Measurements from ENCODE around the gene KDM5C.
"Not testable (repeated sequence)": the region's sequence is repeated elsewhere in the genome, so short reads cannot be mapped to it uniquely, and the experiment has no call there.

KDM5C gene

GRCh38 chrX:53186351-53186750 lies 38.7 kb downstream of the KDM5C start:
- DNase-seq (ENCODE audit: low read depth): no peak

DNA sequence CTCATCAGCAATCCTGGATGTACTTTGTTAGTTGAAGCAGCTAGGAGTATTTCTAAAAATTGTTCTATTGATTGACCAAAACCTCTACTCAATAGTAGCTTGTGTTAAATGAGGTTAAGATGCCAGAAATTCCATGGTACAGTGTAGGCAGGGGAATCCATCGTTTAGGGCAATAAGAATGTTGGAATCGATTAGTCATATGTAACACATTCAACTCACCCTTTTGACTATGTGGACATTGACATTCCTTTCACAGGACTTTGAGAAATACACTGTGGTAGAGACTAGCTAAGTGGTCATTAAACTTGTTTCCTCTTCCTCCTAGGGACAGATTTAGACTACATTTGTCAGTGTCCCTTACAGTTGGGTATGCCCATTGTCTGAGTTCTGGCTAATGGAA lies 40.2 kb downstream of the KDM5C start:
- no peak overlapping the region for H3K4me3 ChIP-seq (ENCODE audit: low read depth, low read length)
- DNase-seq (ENCODE audit: low read depth): no peak
- in situ Hi-C loops (cut with HindIII; ENCODE audit: low sequenced_read_pairs): no loop called here
- TF ChIP-seq, protein P1, sequence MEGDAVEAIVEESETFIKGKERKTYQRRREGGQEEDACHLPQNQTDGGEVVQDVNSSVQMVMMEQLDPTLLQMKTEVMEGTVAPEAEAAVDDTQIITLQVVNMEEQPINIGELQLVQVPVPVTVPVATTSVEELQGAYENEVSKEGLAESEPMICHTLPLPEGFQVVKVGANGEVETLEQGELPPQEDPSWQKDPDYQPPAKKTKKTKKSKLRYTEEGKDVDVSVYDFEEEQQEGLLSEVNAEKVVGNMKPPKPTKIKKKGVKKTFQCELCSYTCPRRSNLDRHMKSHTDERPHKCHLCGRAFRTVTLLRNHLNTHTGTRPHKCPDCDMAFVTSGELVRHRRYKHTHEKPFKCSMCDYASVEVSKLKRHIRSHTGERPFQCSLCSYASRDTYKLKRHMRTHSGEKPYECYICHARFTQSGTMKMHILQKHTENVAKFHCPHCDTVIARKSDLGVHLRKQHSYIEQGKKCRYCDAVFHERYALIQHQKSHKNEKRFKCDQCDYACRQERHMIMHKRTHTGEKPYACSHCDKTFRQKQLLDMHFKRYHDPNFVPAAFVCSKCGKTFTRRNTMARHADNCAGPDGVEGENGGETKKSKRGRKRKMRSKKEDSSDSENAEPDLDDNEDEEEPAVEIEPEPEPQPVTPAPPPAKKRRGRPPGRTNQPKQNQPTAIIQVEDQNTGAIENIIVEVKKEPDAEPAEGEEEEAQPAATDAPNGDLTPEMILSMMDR (IDR thresholded peaks at IDR 0.05; ENCODE audit: low read depth, low read length, missing control alignments): no peak

More at GRCh38 chrX:53186351-53186750, 38.7 kb downstream of the KDM5C start:
- in situ Hi-C loops (cut with HindIII; ENCODE audit: low sequenced_read_pairs): no loop called here
- TF ChIP-seq, protein P1 (IDR thresholded peaks at IDR 0.05; ENCODE audit: low read depth, low read length, missing control alignments): no peak
- H3K4me3 ChIP-seq (ENCODE audit: low read depth, low read length): no peak overlapping the region

DNA sequence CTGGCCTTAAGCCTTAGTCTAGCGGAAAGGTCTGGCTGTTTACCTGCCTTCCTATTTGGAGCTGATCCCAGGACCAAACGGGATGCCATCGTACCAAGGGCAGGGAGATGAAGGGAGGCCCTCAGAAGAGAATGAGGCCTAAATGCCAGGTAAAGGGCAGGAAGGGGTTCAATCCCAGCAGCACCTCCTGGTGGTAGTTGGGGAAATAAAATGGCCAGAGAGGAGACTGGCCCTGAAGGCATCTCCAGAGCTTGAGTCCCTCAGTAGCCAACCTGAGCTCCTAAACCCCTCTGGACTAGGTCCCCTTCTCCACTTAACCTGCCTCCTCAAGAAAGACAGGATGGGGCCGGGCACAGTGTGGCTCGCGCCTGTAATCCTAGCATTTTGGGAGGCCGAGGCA lies 53.7 kb downstream of the KDM5C start:
- DNase-seq (ENCODE audit: low read depth): no peak
- TF ChIP-seq, protein P1 (IDR thresholded peaks at IDR 0.05; ENCODE audit: low read depth, low read length, missing control alignments): no peak
- no peak overlapping the region for H3K4me3 ChIP-seq (ENCODE audit: low read depth, low read length)
- in situ Hi-C loops (cut with HindIII; ENCODE audit: low sequenced_read_pairs): no loop called here

DNA sequence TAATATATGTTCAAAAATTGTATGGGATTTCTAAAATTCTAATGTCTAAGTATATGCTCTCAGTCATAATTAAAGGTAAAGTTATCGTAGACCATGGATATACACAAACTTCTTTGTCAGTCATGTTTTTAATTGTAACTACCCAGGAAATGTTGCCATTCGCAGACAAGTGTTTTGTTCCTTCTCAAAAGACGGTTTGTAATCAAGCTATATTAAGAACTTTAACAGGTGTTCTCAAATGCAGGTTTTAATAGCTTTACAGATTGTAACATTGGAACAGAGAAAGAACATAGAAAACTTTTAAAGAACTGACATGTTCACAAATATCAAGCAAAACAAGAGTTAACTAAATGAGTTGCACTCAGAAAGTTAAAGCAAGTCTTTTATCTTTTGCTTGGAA lies 58.9 kb downstream of the KDM5C start:
- TF ChIP-seq, protein P1 (IDR thresholded peaks at IDR 0.05; ENCODE audit: low read depth, low read length, missing control alignments): no peak
- in situ Hi-C loops (cut with HindIII; ENCODE audit: low sequenced_read_pairs): no loop called here
- H3K4me3 ChIP-seq (ENCODE audit: low read depth, low read length): no peak overlapping the region
- no peak for DNase-seq (ENCODE audit: low read depth)

DNA sequence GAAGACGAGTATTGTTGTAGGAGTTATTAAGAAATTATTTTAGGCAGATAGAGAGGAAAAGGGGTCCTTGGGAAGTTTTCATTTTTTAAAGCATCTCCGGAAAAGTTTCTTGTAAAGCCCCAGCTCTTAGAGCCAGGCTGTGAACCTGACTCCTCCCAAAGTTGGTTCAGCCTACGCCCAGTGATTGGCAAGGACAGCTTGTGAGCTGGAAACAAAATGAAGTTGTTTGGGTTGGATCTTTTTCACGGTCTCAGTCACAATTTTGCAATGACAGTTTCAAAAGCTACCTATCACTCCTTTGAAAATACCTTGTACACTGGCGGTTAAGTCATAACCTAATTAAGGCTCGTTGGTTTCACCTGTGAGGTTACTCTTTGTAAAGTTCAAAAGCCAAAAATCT lies 60.4 kb downstream of the KDM5C start:
- H3K4me3 ChIP-seq (ENCODE audit: low read depth, low read length); in situ Hi-C loops (cut with HindIII; ENCODE audit: low sequenced_read_pairs): not testable (repeated sequence)

GRCh38 chrX:53163436-53163835 lies 61.6 kb downstream of the KDM5C start:
- TF ChIP-seq, protein P1 (IDR thresholded peaks at IDR 0.05; ENCODE audit: low read depth, low read length, missing control alignments): no peak
- no peak for DNase-seq (ENCODE audit: low read depth)
- no peak overlapping the region for H3K4me3 ChIP-seq (ENCODE audit: low read depth, low read length)
- in situ Hi-C loops (cut with HindIII; ENCODE audit: low sequenced_read_pairs): no loop called here

More for the DNA sequence above, 60.4 kb downstream of the KDM5C start:
- not testable (repeated sequence) for DNase-seq (ENCODE audit: low read depth)

GRCh38 chrX:53160297-53160983 lies 64.6 kb downstream of the KDM5C start:
- DNase-seq (ENCODE audit: low read depth): no peak
- in situ Hi-C loops (cut with HindIII; ENCODE audit: low sequenced_read_pairs): no loop called here
- no peak overlapping the region for H3K4me3 ChIP-seq (ENCODE audit: low read depth, low read length)
- TF ChIP-seq, protein P1 (IDR thresholded peaks at IDR 0.05; ENCODE audit: low read depth, low read length, missing control alignments): no peak

Data from astrocyte of the cerebellum (primary cell).